HG02870 (cell line): ENCODE results near the gene EXO5.
"Not testable (repeated sequence)": the region's sequence is repeated elsewhere in the genome, so short reads cannot be mapped to it uniquely, and the experiment has no call there.

Experiments
- ATAC-seq: cut with Tn5 transposase; IDR thresholded peaks from one replicate; pipeline ENCODE4 v1.9.1; 2021; ENCODE audit warnings: mild to moderate bottlenecking, moderate library complexity; ENCODE audit not compliant: unreplicated experiment

The EXO5 gene

DNA sequence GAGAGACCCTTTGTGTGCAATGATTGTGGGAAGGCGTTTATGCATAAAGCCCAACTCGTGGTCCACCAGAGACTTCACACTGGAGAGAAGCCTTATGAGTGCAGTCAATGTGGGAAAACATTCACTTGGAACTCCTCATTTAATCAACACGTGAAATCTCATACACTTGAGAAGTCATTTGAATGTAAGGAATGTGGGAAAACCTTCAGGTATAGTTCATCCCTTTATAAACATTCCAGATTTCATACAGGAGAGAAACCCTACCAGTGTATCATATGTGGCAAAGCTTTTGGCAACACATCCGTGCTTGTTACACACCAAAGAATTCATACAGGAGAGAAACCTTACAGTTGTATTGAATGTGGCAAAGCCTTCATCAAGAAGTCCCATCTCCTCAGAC is 38.4 kb downstream of the EXO5 start:
- no peak for ATAC-seq

DNA sequence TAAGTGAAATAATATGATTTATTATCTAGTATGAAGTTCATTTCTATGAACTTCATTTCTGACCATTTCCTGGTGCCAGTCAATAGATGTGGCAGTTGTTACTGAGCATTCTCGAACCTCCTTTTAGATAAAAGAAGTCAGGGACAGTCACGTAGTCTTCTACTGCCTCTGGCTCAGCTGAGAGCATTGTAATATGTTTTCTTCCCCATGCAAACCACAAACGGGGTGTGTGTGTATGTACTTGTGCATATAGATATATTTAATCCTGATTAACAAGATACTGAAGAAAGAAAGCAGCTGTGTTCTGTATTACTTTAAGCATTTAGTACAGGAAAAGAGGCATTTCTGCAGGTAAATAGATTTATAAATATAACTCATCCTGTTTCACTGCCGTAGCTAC is 44.5 kb downstream of the EXO5 start:
- ATAC-seq = no peak

DNA sequence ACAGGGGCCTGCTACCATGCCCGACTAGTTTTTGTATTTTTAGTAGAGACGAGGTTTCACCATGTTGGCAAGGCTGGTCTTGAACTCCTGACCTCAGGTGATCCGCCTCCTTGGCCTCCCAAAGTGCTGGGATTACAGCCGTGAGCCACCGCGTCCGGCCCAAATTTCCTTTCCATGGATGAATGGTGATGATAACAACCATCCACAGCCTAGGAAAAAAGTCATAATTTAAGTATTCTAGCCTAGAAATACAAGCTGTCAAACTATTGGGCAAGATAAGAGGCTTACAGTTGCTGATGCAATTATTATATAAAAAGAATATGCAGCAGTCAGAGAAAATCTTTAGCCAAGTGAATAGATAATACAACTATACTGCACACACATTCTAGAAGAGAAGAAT is 46.2 kb downstream of the EXO5 start:
- not testable (repeated sequence) for ATAC-seq

DNA sequence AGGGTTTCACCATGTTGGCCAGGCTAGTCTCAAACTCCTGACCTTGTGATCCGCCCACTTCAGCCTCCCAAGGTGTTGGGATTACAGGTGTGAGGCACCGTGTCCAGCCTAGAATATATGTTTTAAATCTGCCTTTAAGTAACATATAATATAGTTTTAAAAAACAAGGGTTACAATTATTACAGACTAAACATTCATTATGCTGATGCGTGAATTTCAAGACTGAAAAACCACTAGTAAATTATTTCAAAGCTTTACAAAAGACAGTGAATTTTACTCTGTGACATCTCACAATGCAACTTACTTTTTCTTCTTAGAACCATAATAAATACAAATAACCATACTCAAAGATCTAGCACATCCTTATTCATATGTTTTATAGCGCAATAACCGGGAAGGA is 47.6 kb downstream of the EXO5 start:
- ATAC-seq = no peak

GRCh38 chr1:40558241-40558640 is 49.7 kb downstream of the EXO5 start:
- not testable (repeated sequence) for ATAC-seq

DNA sequence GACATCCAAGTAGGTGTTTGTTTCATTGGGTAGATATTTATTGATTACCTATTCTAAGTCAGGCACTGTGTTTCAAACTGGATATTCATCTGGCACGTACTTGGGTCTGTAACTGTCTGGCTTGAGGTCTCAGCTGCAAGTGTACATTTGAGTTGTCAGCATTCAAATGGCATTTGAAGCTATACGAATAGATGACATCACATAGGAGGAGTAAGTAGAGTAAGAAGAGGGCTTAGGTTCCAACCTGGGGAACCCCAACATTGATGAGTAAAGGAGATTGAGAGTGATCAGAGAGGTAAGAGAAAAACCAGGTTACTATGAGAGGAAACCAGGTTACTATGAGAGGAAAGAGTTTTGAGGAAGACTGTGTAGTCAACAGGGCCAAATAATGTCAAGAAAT is 53.6 kb downstream of the EXO5 start:
- no peak for ATAC-seq

DNA sequence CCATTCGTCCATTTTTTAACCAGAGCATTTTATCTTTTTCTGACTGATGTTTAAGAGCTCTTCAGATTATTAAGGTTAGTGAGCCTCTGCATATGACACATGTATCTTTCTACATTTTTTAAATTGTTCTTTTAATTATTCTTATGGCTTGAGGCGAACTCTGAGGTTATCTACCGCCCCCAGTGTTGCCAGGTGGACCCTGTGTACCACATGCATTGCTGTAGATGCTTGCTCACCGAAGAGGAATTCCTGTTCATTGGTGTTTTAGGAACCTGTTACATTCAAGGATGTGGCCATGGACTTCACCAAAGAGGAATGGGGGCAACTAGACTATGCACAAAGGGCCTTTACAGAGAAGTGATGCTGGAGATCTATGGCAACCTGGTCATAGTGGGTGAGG is 54.7 kb downstream of the EXO5 start:
- ATAC-seq = no peak

DNA sequence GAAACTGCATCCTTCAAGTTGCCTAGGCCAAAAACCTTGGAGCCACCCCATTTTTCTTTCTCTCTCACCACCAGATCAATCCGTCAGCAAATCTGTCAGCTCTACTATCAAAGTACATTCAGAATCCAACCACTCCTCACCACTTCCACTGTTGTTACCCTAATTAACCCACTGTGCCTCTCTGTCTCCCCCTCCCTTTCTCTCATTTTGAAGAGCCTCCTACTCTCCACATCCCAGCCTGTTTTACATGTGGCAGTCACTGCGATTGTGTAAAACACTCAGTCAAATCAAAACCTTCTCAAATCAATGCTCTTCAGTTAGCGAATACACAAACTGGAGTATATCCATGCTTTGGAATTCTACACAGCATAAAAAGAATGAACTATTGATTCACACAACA is 55.9 kb downstream of the EXO5 start:
- no peak for ATAC-seq

- ATAC-seq = no peak
Measured at GRCh38 chr1:40564913-40565312, 56.3 kb downstream of the EXO5 start.
